Activated B cell treated with CpG ODN at 0.5 μM for 24 hours (primary cell): ENCODE results near the gene KCNQ2. TPM values are rescaled to one million over a fixed set of nuclear protein-coding genes. Genes with fewer than 3 reads are reported as not detected.

Source experiments
- ATAC-seq: fragments of 200-7000 bp; cut with Tn5 transposase; one replicate; pipeline ENCODE4 v1.10.0; 2021; ENCODE audit warnings: low read depth, mild to moderate bottlenecking, moderate library complexity
- CTCF ChIA-PET: fragments of 350-600 bp; sonication (Branson Sonifier 250); formaldehyde crosslinking; loops from one replicate; lab custom pipeline; 2021; ENCODE audit warnings: antibody characterized with exemption; lab: Charles Lee
- POLR2A ChIA-PET: fragments of 350-600 bp; sonication (Branson Sonifier 250); formaldehyde crosslinking; loops from one replicate; lab custom pipeline; 2021; ENCODE audit warnings: antibody characterized with exemption; lab: Charles Lee
- DNase-seq: peaks from one replicate; pipeline ENCODE4 v3.0.0; 2022
- H3K27ac Mint-ChIP-seq: one replicate; pipeline ENCODE4 v1.8.0; 2020; ENCODE audit warnings: mixed read lengths
- H3K27me3 Mint-ChIP-seq: one replicate; pipeline ENCODE4 v1.8.0; 2021; ENCODE audit warnings: mixed read lengths
- H3K36me3 Mint-ChIP-seq: one replicate; pipeline ENCODE4 v1.8.0; 2021; ENCODE audit warnings: low read depth, mixed read lengths
- H3K4me1 Mint-ChIP-seq: one replicate; pipeline ENCODE4 v1.8.0; 2021; ENCODE audit warnings: mixed read lengths
- H3K4me3 Mint-ChIP-seq: one replicate; pipeline ENCODE4 v1.8.0; 2020; ENCODE audit warnings: mild to moderate bottlenecking, mixed read lengths
- H3K9me3 Mint-ChIP-seq: one replicate; pipeline ENCODE4 v1.8.0; 2020; ENCODE audit warnings: mixed read lengths
- CTCF ChIP-seq: fragments of 200-600 bp; IDR thresholded peaks from one replicate; pipeline ENCODE4 v1.8.0; 2022; ENCODE audit warnings: antibody characterized with exemption, mild to moderate bottlenecking
- intact Hi-C: fragments of 100-400 bp; cut with micrococcal nuclease; formaldehyde crosslinking; loops from one replicate; pipeline ENCODE4 v1.15.1; 2024
- total RNA-seq: library from RNA; stranded (reverse); gene quantifications from 2 replicates; pipeline ENCODE4 v1.2.3, GENCODE V29; 2022

Gene KCNQ2
- total RNA-seq, 1 donor from 2014 or later, result not detected

DNA sequence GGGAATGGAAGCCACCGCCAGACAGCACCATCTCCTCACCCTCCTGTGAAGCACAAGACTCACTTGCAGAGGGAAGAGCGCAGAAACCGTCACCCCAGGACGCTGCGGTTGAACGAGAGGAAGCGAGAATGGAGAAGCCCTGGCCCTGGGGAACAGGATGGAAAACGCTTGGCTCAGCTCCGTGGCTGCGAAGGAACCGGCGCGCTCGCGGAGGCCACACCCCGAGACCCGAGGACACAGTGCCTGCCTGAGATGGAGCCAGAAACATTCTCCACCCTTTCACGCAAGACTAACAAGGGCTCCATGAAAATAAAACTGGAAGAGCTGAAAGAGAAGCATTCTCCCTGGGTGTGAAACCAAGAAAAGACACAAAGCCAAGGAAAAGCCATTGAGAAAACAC is 86.0 kb downstream of the KCNQ2 start:
- ChIA-PET POLR2A (no interaction called here), CTCF (no interaction called here)
- no peaks in the 10 kb centered on the region for H3K27me3 Mint-ChIP-seq
- DNase-seq (no peak), ATAC-seq (no peak)
- no peak for TF ChIP-seq CTCF
- no peak overlapping the region for H3K4me3 Mint-ChIP-seq
- H3K27ac Mint-ChIP-seq, result no peak overlapping the region
- intact Hi-C loops, result no loop called here
- H3K4me1 Mint-ChIP-seq, result no peaks in the 10 kb centered on the region
- peaks cover 12% of the 10 kb centered on the region for H3K9me3 Mint-ChIP-seq
- no peaks in the 10 kb centered on the region for H3K36me3 Mint-ChIP-seq

DNA sequence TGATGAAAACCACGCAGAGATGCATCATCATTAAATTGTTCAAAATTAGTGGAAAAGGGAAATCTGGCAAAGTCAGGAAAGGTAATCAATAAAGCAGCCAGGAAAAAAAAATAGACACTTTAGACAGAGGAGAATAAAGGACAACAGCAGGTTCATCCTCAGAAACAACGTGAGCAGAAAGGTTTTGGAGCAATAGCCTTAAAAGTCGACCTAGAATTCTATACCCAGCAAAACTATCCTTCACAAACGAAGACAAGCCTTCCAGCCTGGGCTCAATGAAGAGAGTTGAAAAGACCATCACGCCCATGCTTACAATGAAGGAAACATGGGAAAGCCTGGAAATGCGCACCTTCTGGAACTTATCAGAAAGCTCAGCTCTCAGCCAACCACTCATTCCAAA is 86.6 kb downstream of the KCNQ2 start:
- intact Hi-C loops, result no loop called here
- H3K4me3 Mint-ChIP-seq, result no peak overlapping the region
- H3K36me3 Mint-ChIP-seq, result no peaks in the 10 kb centered on the region
- TF ChIP-seq CTCF, result no peak
- ChIA-PET CTCF (no interaction called here), POLR2A (no interaction called here)
- no peak overlapping the region for H3K27ac Mint-ChIP-seq
- H3K27me3 Mint-ChIP-seq, result no peaks in the 10 kb centered on the region
- H3K4me1 Mint-ChIP-seq, result no peaks in the 10 kb centered on the region
- ATAC-seq (no peak), DNase-seq (no peak)
- H3K9me3 Mint-ChIP-seq, result peaks cover 12% of the 10 kb centered on the region

DNA sequence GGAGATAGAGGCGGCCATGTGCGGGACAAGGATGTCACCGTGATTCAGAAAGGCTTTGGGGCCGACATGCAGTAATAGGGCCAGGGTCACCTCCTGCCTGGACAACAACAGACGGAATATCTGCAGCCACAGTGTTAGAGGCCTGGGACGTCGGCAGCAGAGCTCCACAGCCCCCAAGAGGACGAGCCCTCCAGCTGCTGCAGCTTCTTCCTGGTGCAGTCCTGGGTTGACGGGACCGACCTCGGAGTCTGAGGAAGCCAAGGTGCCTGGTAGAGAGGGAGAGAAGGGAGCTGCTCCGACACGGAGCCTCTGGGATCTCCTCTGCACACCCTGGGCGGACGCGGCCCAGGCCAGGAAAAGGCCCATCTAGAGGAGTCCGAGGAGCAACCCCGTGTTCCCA is 88.1 kb downstream of the KCNQ2 start:
- CTCF ChIA-PET, result no interaction called here
- Mint-ChIP-seq H3K27me3 (peaks cover 3% of the 10 kb centered on the region), H3K9me3 (peaks cover 11% of the 10 kb centered on the region)

DNA sequence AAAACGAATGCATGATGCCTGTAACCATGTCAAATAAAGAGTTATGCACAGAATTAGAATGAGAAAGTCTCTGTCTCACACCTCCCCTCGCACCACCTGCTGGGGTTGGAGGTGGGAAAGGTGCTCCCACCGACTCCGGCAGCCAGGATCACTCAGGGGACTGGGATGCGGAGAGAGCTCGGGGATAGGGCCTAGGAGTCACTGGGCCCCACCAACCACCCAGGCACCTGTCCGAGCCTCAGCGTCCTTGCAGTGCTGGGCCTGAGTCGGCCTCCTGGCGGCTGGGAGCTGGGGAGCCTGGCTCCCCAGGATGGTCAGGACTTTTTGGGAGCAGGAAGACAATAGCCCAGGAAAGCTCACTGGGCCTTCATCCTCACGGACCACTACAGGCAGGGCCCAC is 88.9 kb downstream of the KCNQ2 start:
- ATAC-seq (no peak), DNase-seq (no peak)
- Mint-ChIP-seq H3K27me3 (peaks cover 9% of the 10 kb centered on the region), H3K27ac (no peak overlapping the region), H3K9me3 (peaks cover 11% of the 10 kb centered on the region), H3K4me3 (no peak overlapping the region), H3K4me1 (no peaks in the 10 kb centered on the region), H3K36me3 (no peaks in the 10 kb centered on the region)
- CTCF ChIA-PET, result no interaction called here
- TF ChIP-seq CTCF, result no peak
- intact Hi-C loops, result no loop called here
- POLR2A ChIA-PET, result no interaction called here

More for the DNA sequence above, 88.1 kb downstream of the KCNQ2 start:
- TF ChIP-seq CTCF, result no peak
- no peak overlapping the region for H3K27ac Mint-ChIP-seq
- intact Hi-C loops, result no loop called here
- DNase-seq, result no peak
- H3K4me3 Mint-ChIP-seq, result no peak overlapping the region
- no peaks in the 10 kb centered on the region for H3K4me1 Mint-ChIP-seq
- POLR2A ChIA-PET, result no interaction called here
- H3K36me3 Mint-ChIP-seq, result no peaks in the 10 kb centered on the region
- ATAC-seq, result no peak

DNA sequence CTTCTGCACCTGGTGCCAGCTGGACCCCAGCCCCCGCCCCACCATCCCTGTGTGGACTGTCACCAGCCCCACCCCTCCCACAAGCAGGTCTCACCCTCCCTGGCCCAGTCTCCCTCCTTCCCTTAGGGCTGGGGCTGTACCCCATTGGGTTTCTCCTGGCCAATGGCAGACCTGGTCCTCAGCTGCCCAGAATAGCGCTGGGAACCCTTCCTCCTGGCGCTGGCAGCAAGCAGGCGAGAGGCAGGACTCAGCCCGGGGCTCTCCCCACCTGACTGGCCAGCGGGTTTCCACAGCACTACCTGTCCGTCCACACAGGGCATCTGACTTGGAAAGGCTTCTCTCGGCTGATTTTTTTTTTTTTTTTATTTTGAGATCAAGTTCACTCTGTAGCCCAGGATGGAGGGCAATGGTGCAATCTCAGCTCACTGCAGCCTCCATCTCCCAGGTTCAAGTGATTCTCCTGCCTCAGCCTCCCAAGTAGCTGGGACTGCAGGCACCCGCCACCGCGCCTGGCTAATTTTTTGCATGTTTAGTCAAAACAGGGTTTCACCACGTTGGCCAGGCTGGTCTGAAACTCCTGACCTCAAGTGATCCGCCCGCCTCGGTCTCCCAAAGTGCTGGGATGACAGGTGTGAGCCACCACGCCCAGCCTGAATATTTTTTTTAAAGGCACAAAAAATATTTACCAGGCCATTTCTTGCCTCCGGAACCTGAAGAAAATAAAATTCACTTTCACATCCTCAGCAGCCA is 89.7 kb downstream of the KCNQ2 start:
- Mint-ChIP-seq H3K27ac (no peak overlapping the region), H3K36me3 (no peaks in the 10 kb centered on the region), H3K27me3 (peaks cover 13% of the 10 kb centered on the region), H3K9me3 (peaks cover 11% of the 10 kb centered on the region), H3K4me3 (no peak overlapping the region), H3K4me1 (no peaks in the 10 kb centered on the region)
- no peak for TF ChIP-seq CTCF
- DNase-seq (no peak), ATAC-seq (no peak)
- CTCF ChIA-PET, result interaction anchor here (2.1 kb wide), 1 partner anchor 159 kb away, joined by 9 read pairs; no protein-coding TSS in a partner anchor
- POLR2A ChIA-PET, result no interaction called here
- intact Hi-C loops, result no loop called here
